Activated CD8-positive, alpha-beta memory T cell treated with anti-CD3 and anti-CD28 coated beads, Interleukin-2, amount 50 U/mL, for 48 hours (primary cell): ENCODE results near the gene NFILZ.

Experiments
- DNase-seq: peaks from one replicate; pipeline ENCODE4 v3.0.0-alpha.2; 2020

Gene NFILZ

DNA sequence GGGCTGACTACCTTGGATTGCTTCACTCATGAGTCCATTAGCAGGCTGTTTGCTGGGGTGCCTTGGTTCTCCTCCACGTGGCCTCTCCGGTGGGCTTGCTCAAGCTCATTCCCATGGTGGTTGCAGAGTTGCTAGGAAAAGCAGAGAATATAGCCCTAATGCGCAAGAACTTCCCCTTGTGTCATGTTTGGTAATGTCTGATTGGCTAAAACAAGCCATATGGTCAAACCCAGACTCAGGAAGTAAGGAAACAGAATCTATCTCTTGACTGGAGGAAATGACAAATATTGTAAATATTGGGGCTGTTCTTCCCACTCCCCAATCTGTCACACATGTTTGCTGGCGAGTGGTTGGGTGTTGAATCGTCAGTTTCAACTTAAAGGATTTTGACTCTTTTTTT lies 12.1 kb downstream of the NFILZ start:
- no peak for DNase-seq

DNA sequence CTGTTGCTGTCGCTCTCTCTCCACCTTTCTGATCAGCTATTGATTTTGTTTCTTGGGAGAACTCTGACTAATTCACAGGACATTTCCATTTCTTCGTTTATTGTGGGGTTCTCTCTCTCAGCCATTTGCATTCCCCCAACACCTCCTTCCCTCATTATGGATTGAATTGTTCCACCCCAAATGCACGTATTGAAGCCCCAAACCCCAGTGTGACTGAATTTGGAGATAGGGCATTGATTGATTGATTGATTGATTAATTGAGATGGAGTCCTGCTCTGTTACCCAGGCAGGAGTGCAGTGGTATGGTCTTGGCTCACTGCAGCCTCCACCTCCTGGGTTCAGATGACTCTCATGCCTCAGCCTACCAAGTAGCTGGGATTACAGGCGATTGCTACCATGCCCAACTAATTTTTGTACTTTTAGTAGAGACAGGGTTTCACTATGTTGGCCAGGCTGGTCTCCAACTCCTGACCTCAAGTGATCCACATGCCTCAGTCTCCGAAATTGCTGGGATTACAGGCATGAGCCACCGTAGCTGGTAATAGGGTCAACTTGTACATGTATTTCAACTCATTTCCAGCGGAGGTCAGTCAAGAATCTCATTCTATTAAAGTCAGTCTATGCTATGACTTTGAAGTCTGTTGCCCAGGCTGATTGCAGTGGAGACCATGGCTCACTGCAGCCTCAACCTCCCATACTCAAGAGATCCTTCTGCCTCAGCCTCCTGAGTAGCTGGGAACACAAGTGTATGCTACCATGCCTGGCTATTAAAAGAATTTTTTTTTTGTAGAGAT lies 13.6 kb downstream of the NFILZ start:
- DNase-seq: no peak

GRCh38 chr19:8648240-8648639 lies 17.8 kb downstream of the NFILZ start:
- no peak for DNase-seq

DNA sequence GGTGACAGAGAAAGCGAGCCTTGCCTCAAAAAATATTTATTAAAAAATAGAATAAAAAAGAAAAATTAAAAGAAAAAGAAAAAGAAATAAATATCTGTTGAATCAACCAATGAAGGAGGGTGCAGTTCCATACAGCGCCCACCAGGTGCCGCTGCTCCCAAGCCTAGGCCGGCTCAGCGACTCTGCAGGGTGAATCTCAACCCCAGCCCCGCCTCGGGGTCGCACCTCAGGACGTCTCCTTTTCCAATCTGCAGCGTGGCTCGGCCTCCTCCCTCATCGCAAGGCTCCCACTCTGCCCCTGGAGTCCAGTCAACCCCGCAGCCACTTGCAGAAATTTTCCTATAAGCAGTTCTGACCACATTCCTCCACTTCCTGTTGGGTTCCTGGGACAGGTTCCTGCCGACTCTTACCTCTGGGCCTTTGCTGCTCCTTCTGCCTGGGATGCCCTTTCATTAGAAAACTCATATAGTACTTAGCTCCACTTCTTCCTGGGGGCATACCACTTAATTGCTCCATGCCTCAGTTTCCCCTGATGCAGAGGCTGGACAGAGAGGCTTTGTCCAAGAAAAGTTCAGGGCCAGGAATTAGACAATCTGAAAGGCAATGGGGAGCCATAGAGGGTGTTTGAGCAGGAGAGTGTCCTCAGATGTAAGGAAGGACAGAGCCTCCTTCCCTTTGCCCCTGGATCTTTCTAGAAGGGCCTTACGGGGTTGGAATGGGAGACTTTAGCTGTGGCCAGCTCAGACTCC lies 24.3 kb downstream of the NFILZ start:
- peak; percentile 90 for DNase-seq

GRCh38 chr19:8655340-8655709 lies 24.9 kb downstream of the NFILZ start:
- DNase-seq: peak; percentile 70

GRCh38 chr19:8657869-8658268 lies 27.4 kb downstream of the NFILZ start:
- DNase-seq: no peak

DNA sequence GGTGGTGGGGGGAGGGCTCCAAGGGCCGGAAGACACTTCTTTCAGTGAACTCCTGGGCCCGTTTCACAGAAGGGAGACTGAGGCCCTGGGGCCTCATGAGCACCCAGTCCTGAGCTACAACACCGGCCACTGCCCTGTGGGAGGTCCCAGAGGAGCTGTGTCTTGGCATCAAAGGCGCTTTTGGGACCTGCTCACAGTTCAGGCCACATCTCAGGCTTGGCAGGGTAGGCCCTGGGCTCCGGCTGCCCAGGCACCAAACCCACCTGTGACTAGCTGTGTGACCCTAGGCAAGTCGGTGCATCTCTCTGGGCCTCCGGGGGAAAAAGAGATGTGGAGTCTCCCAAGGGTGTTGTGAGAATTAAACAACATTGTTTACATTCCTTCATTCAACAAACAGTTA lies 29.5 kb downstream of the NFILZ start:
- no peak for DNase-seq

GRCh38 chr19:8662263-8662662 lies 31.8 kb downstream of the NFILZ start:
- DNase-seq: no peak

DNA sequence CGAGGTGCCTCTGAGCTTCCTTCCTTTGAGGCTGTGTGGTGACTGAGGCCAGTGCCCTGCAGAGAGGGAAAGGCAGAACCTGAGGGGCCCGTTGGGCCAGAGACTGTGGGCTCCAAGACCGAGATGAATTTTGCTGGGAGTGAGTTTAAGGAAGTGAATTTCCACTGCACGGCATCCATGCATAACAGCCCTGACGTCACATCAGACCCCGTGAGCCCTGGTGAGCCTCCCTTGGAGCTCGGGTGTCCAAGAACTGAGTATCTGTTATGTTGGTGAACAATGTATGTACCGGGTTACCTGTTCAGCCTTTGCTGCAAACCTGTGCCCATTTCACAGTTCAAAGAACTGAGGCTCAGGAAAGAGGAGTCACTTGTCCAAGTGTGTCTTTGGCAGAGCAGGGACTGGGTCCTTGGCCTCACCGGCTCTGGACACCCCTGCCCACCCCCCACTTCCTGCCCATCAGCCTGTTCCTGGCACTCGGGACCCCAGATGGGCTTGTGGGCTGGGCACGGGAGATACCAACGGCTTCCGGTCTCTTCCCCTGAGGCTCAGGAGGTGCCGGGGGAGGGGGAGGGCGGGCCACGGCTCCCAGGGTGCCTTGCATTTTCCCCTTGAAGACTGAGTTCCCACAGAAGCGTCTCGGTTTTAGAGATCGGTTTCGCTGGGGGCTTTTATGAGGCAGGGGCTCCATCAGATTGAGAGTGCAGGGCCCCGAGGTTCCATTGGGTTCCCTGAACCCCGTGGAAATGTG lies 33.7 kb downstream of the NFILZ start:
- DNase-seq: peak; percentile 70

DNA sequence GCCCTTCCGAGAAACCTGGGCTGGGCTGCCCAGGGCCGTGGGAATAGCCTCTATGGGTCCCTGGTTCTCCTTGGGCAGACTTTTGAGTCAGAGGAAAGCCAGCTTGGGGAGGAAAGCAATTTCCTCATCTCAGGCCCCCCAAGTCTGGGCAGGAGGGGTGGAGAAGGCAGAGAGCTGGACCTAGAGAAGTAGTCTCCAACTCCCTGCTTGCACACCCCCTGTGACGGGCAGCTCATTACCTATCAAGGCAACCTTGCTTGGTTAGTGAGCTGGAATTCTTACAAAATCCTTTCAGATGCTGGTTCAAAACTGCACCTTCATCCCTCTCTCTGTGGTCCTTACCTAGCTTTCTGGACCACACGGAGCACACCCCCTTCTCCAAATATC lies 34.2 kb downstream of the NFILZ start:
- DNase-seq: no peak

GRCh38 chr19:8665468-8666213 lies 35.2 kb downstream of the NFILZ start:
- no peak for DNase-seq

DNA sequence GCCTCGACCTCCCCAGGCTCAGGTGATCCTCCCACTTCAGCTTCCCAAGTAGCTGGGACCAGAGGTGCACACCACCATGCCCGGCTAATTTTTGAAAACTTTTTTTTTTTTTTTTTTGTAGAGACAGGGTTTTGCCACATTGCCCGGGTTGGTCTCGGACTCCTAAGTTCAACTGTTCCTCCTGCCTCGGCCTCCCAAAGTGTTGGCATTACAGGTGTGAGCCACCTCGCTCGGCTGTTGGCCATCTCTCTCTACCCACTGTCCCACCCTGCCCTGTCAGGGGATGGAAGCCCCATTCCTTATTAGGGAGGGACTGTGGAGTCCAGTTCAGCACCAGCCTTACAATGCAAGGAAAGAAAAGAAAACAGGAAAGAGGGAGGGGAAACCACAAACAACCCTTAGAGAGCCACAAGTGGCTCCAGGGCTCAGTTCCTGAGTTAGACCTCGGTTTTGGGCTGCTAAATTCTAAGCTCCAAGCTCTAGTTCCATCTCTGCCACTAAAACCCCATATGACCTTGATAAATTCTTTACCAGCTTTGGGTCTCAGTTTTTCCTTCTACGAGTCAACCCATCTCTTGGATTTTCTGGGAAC lies 36.5 kb downstream of the NFILZ start:
- no peak for DNase-seq

DNA sequence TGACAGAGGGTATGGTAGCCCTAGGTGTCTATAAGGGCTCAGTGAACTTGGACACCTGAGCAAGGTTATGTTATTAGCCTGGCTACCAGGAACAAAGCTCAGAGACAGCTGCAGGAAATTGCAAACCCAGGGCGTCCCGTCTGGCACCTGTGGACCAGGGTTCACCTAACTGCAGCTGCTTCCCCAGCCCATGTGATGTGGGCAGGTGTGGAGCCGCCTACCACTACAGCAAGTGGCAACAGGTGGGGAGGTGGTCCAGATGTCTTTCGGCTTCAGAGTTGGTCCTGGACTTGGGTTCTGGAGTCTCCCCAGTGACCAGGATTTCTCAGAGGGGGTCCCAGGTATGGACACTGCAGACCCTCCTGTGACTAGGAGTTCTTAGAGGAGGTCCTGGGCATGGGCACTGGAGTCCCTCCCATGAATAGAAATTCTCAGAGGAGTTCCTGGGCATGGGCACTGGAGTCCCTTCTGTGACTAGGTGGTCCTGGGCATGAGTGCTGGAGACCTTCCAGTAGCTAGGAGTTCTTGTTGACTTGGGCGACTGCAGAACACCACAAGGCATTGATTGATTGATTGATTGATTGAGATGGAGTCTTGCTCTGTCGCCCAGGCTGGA lies 43.0 kb downstream of the NFILZ start:
- DNase-seq: no peak

- no peak for DNase-seq
Observed at GRCh38 chr19:8675066-8675465, 44.6 kb downstream of the NFILZ start.

- DNase-seq: no peak
Observed at GRCh38 chr19:8678244-8678807, 47.9 kb downstream of the NFILZ start.
